HEK293 (cell line): ENCODE measurements around the gene AKIRIN2.
"Not testable (repeated sequence)": the region's sequence is repeated elsewhere in the genome, so short reads cannot be mapped to it uniquely, and the experiment has no call there.

Experiments used
- PBX3 ChIP-seq: sonication (generic); formaldehyde crosslinking; IDR thresholded peaks from 2 replicates; pipeline ENCODE4 v1.8.1; 2022; ENCODE audit warnings: mild to moderate bottlenecking, moderate library complexity, missing genetic modification reagents
- REST ChIP-seq: fragments of 450-650 bp; formaldehyde crosslinking; IDR thresholded peaks from 2 replicates; pipeline ENCODE4 v1.5.1; 2016; ENCODE audit warnings: missing biosample characterization, missing genetic modification characterization
- ZBTB6 ChIP-seq: fragments of 450-650 bp; formaldehyde crosslinking; IDR thresholded peaks from 2 replicates; pipeline ENCODE4 v1.5.1; 2017; ENCODE audit warnings: missing biosample characterization, missing genetic modification characterization
- ZNF274 ChIP-seq, 2 experiments: fragments of 200-500 bp in 1 of 2; fragments of 450-650 bp in 1 of 2; sonication (Bioruptor generic) in 1 of 2; formaldehyde crosslinking in 1 of 2; IDR thresholded peaks; 2 replicates each; pipeline versions ENCODE4 v1.5.1 to v1.6.1; 2014 to 2016; ENCODE audit warnings: borderline replicate concordance in 1 of 2, inconsistent platforms in 1 of 2, low read length in 1 of 2, missing biosample characterization in 1 of 2, missing genetic modification characterization in 1 of 2
- ZNF423 ChIP-seq: fragments of 450-650 bp; formaldehyde crosslinking; IDR thresholded peaks from 2 replicates; pipeline ENCODE4 v1.5.1; 2016; ENCODE audit warnings: missing biosample characterization, missing genetic modification characterization
- ZNF501 ChIP-seq: fragments of 450-650 bp; formaldehyde crosslinking; IDR thresholded peaks from 2 replicates; pipeline ENCODE4 v1.5.1; 2016; ENCODE audit warnings: missing biosample characterization, missing genetic modification characterization
- ZNF707 ChIP-seq: fragments of 450-650 bp; formaldehyde crosslinking; IDR thresholded peaks from 2 replicates; pipeline ENCODE4 v1.5.1; 2016; ENCODE audit warnings: missing biosample characterization, missing genetic modification characterization

- TF ChIP-seq PBX3 (CRISPR knock-in tag); ZNF707 (tag by site-specific recombination); ZNF501 (tag by site-specific recombination); REST (tag by site-specific recombination); ZNF423 (tag by site-specific recombination); ZNF274 (IDR thresholded peaks at IDR 0.05; ENCODE audit: low read length); ZNF274 (tag by site-specific recombination; IDR thresholded peaks at IDR 0.05; ENCODE audit: borderline replicate concordance); ZBTB6 (tag by site-specific recombination): not testable (repeated sequence)
Measured at GRCh38 chr6:87712713-87713112, 10.7 kb upstream of the AKIRIN2 start.
